LHCN-M2 (cell line): ENCODE data around the gene CAMLG. TPM values are rescaled to one million over a fixed set of nuclear protein-coding genes. Genes with fewer than 3 reads are reported as not detected.

ENCODE experiments used
- DNase-seq: peaks from one replicate; pipeline ENCODE4 v3.0.0-alpha.2; 2012; ENCODE audit warnings: low read depth
- total RNA-seq: library from RNA; depleted of rRNA; stranded (reverse); fragments of >200 nt; gene quantifications from 2 replicates; pipeline ENCODE4 v1.2.3, GENCODE V29; 2014; rRNA removed

The CAMLG gene
- total RNA-seq, 1 experiment from 2014 or later, result 21.0 TPM

- DNase-seq, result no peak
Measured at GRCh38 chr5:134777366-134777765, 39.0 kb downstream of the CAMLG start.

GRCh38 chr5:134784241-134784920, 46.0 kb downstream of the CAMLG start:
- peak; percentile 6 for DNase-seq

- peak; percentile 46 for DNase-seq
Measured at GRCh38 chr5:134784946-134785620, 46.7 kb downstream of the CAMLG start.

- no peak for DNase-seq
Measured at GRCh38 chr5:134787692-134788091, 49.3 kb downstream of the CAMLG start.

- DNase-seq, result no peak
Measured at GRCh38 chr5:134791580-134791979, 53.2 kb downstream of the CAMLG start.

- no peak for DNase-seq
Measured at GRCh38 chr5:134792286-134792685, 53.9 kb downstream of the CAMLG start.

GRCh38 chr5:134793111-134793510, 54.8 kb downstream of the CAMLG start:
- DNase-seq, result no peak

GRCh38 chr5:134794082-134794481, 55.7 kb downstream of the CAMLG start:
- no peak for DNase-seq

GRCh38 chr5:134794819-134795218, 56.5 kb downstream of the CAMLG start:
- DNase-seq, result no peak

GRCh38 chr5:134798468-134798867, 60.1 kb downstream of the CAMLG start:
- no peak for DNase-seq

Other genes starting within 250 kb of the CAMLG start
- gene JADE2, start 212.9 kb upstream of the CAMLG start, total RNA-seq, result 34.0 and 34.4 TPM in 2 replicates
- gene SAR1B, start 105.7 kb upstream of the CAMLG start, total RNA-seq, result 49.7 and 68.7 TPM in 2 replicates
- 18.8 and 20.1 TPM in 2 replicates for gene SEC24A, start 89.8 kb upstream of the CAMLG start, total RNA-seq
- 24.4 and 29.4 TPM in 2 replicates for gene DDX46, start 20.2 kb downstream of the CAMLG start, total RNA-seq
- gene C5orf24, start 107.4 kb downstream of the CAMLG start, total RNA-seq, result 46.0 and 60.2 TPM in 2 replicates
- 108 and 126 TPM in 2 replicates for gene TXNDC15, start 135.8 kb downstream of the CAMLG start, total RNA-seq
- gene PCBD2, start 166.6 kb downstream of the CAMLG start, total RNA-seq, result 5.5 and 9.1 TPM in 2 replicates
- 0.11 TPM in 1 of 2 replicates, not detected in the other for gene CATSPER3, start 229.4 kb downstream of the CAMLG start, total RNA-seq